K562 (cell line): Measurements from ENCODE around the gene CAV1. TPM values are rescaled to one million over a fixed set of nuclear protein-coding genes. Genes with fewer than 3 reads are reported as not detected.

Experiments used
- ATAC-seq: fragments of 200-7000 bp; cut with Tn5 transposase; 3 replicates; pipeline ENCODE4 v1.9.1; 2020; ENCODE audit warnings: moderate library complexity
- BruUV-seq: library from RNA; stranded (reverse); fragments of 400-500 nt; replicated peaks from 2 replicates; lab custom pipeline; 2021; lab: Mats Ljungman, UMichigan
- CTCF ChIA-PET: fragments of 300-600 bp; formaldehyde crosslinking; extraction: SDS; loops from one replicate; lab custom pipeline; 2021; ENCODE audit warnings: low intra/inter-chr PET ratio; lab: Yijun Ruan, JAX
- POLR2A ChIA-PET: fragments of 300-600, 350-650 bp; sonication (Branson Sonifier 250); formaldehyde crosslinking; extraction: SDS; loops from one replicate; lab custom pipeline; 2021; ENCODE audit warnings: antibody characterized with exemption, inconsistent platforms; lab: Yijun Ruan, JAX
- DNase-seq, 4 experiments: peaks; one replicate each; pipeline versions ENCODE4 v3.0.0 to v3.0.0-alpha.2; 2011 to 2018; ENCODE audit warnings: low spot score in 3 of 4, mixed read lengths in 3 of 4; ENCODE audit errors: extremely low read depth in 1 of 4
- FAIRE-seq: peaks from 2 replicates; lab custom pipeline; 2011; peaks lifted over from hg19 to GRCh38; lab: Jason Lieb, UNC
- H2AFZ ChIP-seq: 2 replicates; pipeline ENCODE4 v1.6.0; 2011; ENCODE audit warnings: low read depth, low read length, control low read depth, inconsistent platforms
- H3K27ac ChIP-seq: fragments of 200-600 bp; 3 replicates; pipeline ENCODE4 v1.8.0; 2011; ENCODE audit warnings: low read depth, mild to moderate bottlenecking, control low read depth, inconsistent platforms, low read length, moderate library complexity, mixed read lengths; ENCODE audit errors: extremely low read depth
- H3K27me3 ChIP-seq, 2 experiments: fragments of 300-600 bp in 1 of 2; 2 replicates in 1 of 2; 3 replicates in 1 of 2; pipeline versions ENCODE4 v1.6.0 to v1.8.0; 2011; ENCODE audit warnings: inconsistent platforms in 2 of 2, low read length in 2 of 2, mild to moderate bottlenecking in 1 of 2, mixed read lengths in 1 of 2, moderate library complexity in 1 of 2; ENCODE audit not compliant: control insufficient read depth in 2 of 2, insufficient read depth in 2 of 2
- H3K36me3 ChIP-seq: fragments of 300-600 bp; 3 replicates; pipeline ENCODE4 v1.8.0; 2011; ENCODE audit warnings: mild to moderate bottlenecking, low read length, inconsistent platforms; ENCODE audit not compliant: control insufficient read depth, insufficient read depth
- H3K4me1 ChIP-seq, 2 experiments: fragments of 200-600 bp in 1 of 2; replicated peaks in 1 of 2; 2 replicates in 1 of 2; 3 replicates in 1 of 2; pipeline versions ENCODE4 v1.5.1 to v1.8.0; 2011; ENCODE audit warnings: inconsistent platforms in 2 of 2, low read length in 2 of 2, mild to moderate bottlenecking in 1 of 2, mixed read lengths in 1 of 2, moderate library complexity in 1 of 2; ENCODE audit not compliant: control insufficient read depth in 2 of 2, insufficient read depth in 2 of 2
- H3K4me2 ChIP-seq: 2 replicates; pipeline ENCODE4 v1.6.1; 2011; ENCODE audit warnings: low read length, control low read depth, inconsistent platforms, mixed read lengths; ENCODE audit not compliant: insufficient read depth
- H3K4me3 ChIP-seq: fragments of 200-600 bp; sonication (generic), shearing (Covaris generic); 2 replicates; pipeline ENCODE4 v1.5.1; 2016; ENCODE audit warnings: control low read depth, inconsistent platforms
- H3K79me2 ChIP-seq: fragments of 200-600 bp; 3 replicates; pipeline ENCODE4 v1.8.0; 2011; ENCODE audit warnings: low read length, inconsistent platforms; ENCODE audit not compliant: control insufficient read depth, insufficient read depth
- H3K9ac ChIP-seq, 2 experiments: 2 replicates each; pipeline versions ENCODE4 v1.6.0 to v1.6.1; 2011; ENCODE audit warnings: low read depth in 2 of 2, low read length in 2 of 2, control low read depth in 1 of 2, inconsistent platforms in 1 of 2, mild to moderate bottlenecking in 1 of 2, mixed read lengths in 1 of 2; ENCODE audit not compliant: insufficient read depth in 1 of 2
- H3K9me1 ChIP-seq: one replicate; pipeline ENCODE4 v1.6.0; 2011; ENCODE audit warnings: inconsistent platforms, mild to moderate bottlenecking, low read length, moderate library complexity; ENCODE audit not compliant: control insufficient read depth, insufficient read depth
- H3K9me3 ChIP-seq: replicated peaks from 2 replicates; pipeline ENCODE4 v1.5.1; 2011; ENCODE audit warnings: low read depth, low read length, inconsistent platforms; ENCODE audit not compliant: control insufficient read depth, insufficient read depth
- H4K20me1 ChIP-seq: replicated peaks from 2 replicates; pipeline ENCODE4 v1.6.1; 2011; ENCODE audit warnings: low read length, inconsistent platforms, mixed read lengths; ENCODE audit not compliant: control insufficient read depth, insufficient read depth
- ADNP ChIP-seq: fragments of 200-800 bp; sonication (Bioruptor generic); IDR thresholded peaks from 2 replicates; pipeline ENCODE4 v1.6.1; 2016; ENCODE audit warnings: missing genetic modification characterization, missing compliant biosample characterization
- CC2D1A ChIP-seq: fragments of 450-650 bp; IDR thresholded peaks from 2 replicates; pipeline ENCODE4 v1.6.1; 2017; ENCODE audit warnings: mild to moderate bottlenecking
- EGR1 ChIP-seq: fragments of 450-650 bp; conservative IDR thresholded peaks from 2 replicates; pipeline ENCODE4 v1.6.1; 2017; ENCODE audit warnings: mild to moderate bottlenecking
- ESRRA ChIP-seq: fragments of 450-650 bp; IDR thresholded peaks from 2 replicates; pipeline ENCODE4 v1.6.1; 2014; ENCODE audit warnings: low read depth, mild to moderate bottlenecking, moderate library complexity, borderline replicate concordance
- FOSL1 ChIP-seq: fragments of 200-800 bp; sonication (Bioruptor generic); conservative IDR thresholded peaks from 2 replicates; pipeline ENCODE4 v1.6.1; 2016; ENCODE audit warnings: missing genetic modification characterization, missing compliant biosample characterization
- HNRNPK ChIP-seq: fragments of 200-400 bp; formaldehyde crosslinking; IDR thresholded peaks from one replicate; pipeline ENCODE4 v1.6.1; 2018; ENCODE audit warnings: mild to moderate bottlenecking, low read depth, low read length; ENCODE audit not compliant: poor library complexity, severe bottlenecking
- KAT2B ChIP-seq: IDR thresholded peaks from one replicate; pipeline ENCODE4 v1.6.1; 2012; ENCODE audit warnings: low read depth, mild to moderate bottlenecking, control low read depth, inconsistent platforms, low read length, moderate library complexity
- KDM1A ChIP-seq, 2 experiments: fragments of 450-650 bp; IDR thresholded peaks; 2 replicates each; pipeline ENCODE4 v1.6.1; 2016; ENCODE audit warnings: mild to moderate bottlenecking in 2 of 2
- NFXL1 ChIP-seq: fragments of 450-650 bp; formaldehyde crosslinking; IDR thresholded peaks from 2 replicates; pipeline ENCODE4 v1.4.0; 2021; ENCODE audit warnings: mild to moderate bottlenecking
- NR1H2 ChIP-seq: sonication (generic); formaldehyde crosslinking; IDR thresholded peaks from 2 replicates; pipeline ENCODE4 v1.4.0; 2020; ENCODE audit warnings: mild to moderate bottlenecking, missing genetic modification reagents
- RBM25 ChIP-seq: fragments of 200-400 bp; formaldehyde crosslinking; IDR thresholded peaks from 2 replicates; pipeline ENCODE4 v1.6.1; 2018; ENCODE audit warnings: low read length, low read depth, moderate library complexity; ENCODE audit not compliant: severe bottlenecking
- ZFP30 ChIP-seq: fragments of 250-450 bp; sonication (Bioruptor Pico); IDR thresholded peaks from 2 replicates; pipeline ENCODE4 v1.8.0; 2022; ENCODE audit warnings: moderate library complexity, mild to moderate bottlenecking, inconsistent platforms, borderline replicate concordance
- ZNF444 ChIP-seq: fragments of 250-450 bp; sonication (Bioruptor Pico); IDR thresholded peaks from 2 replicates; pipeline ENCODE4 v1.4.0; 2020; ENCODE audit warnings: mild to moderate bottlenecking, moderate library complexity
- WGBS: fragments of 100-300 bp; shearing (Covaris generic); methylation state at CpG from one replicate; pipeline ENCODE4 v1.1.6; 2016; ENCODE audit warnings: low coverage, mixed read lengths; ENCODE audit not compliant: insufficient coverage; ENCODE audit errors: missing lambda C conversion rate; 5-methylcytosine and 5-hydroxymethylcytosine counted together
- in situ Hi-C: fragments of 300-500 bp; cut with MboI; formaldehyde crosslinking; loops from 4 replicates; pipeline ENCODE4 v1.15.0; 2018; ENCODE audit warnings: inconsistent platforms, mixed read lengths
- intact Hi-C: fragments of 100-400 bp; cut with micrococcal nuclease; formaldehyde crosslinking; loops from 2 replicates; pipeline ENCODE4 v1.14.2; 2022
- polyA plus RNA-seq, 8 experiments: library from polyadenylated mRNA; depleted of rRNA in 4 of 8; stranded (reverse) in 5 of 8; unstranded in 3 of 8; fragments of >200 nt; fragmentation: Nextera tagmentation in 2 of 8; fragmentation: Illumina TruSeq in 1 of 8; extraction: Ambion mirVana in 2 of 8; extraction: Trizol in 1 of 8; gene quantifications; 2 replicates each; pipeline versions ENCODE4 v1.2.1 to v1.2.3, GENCODE V29; 2011 to 2014; ENCODE audit warnings: inconsistent platforms in 1 of 8, missing spikeins in 1 of 8
- total RNA-seq, 7 experiments: library from RNA; depleted of rRNA in 6 of 7; stranded (reverse); fragments of >200 nt in 6 of 7; fragmentation: Illumina TruSeq in 2 of 7; extraction: Trizol in 2 of 7; gene quantifications; 2 replicates each; pipeline versions ENCODE4 v1.2.1 to v1.2.3, GENCODE V29; 2011 to 2021; ENCODE audit warnings: low replicate concordance in 1 of 7
- TF ChIP-seq, protein P1 (sequence below): sonication (generic); formaldehyde crosslinking; IDR thresholded peaks from 2 replicates; pipeline ENCODE4 v1.8.0; 2022; ENCODE audit warnings: mild to moderate bottlenecking, missing genetic modification reagents

Gene CAV1
- total and polyA plus RNA-seq, 9 of the 15 experiments (the other 6 are each of a cell fraction or from before 2014, with no cell fraction given), result 0.08 to 1.5 (median 0.63) TPM

DNA sequence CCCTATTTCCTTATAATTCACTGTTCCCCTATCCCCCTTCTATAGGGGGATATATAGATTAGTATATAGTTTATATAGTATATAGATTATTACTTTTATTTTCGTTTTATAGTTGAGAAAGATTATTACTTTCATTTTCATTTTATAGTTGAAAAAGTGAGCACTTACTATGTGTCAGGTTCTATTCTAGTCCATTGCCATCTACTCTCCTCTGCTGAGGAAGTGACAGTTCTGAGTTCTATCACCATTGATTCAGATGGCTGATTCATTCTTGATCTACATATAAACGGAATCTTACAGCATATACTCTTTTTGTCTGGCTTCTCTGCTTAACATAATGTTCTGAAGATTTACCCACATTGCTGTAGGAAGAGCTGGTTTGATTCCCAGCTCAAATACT is 46.0 kb upstream of the CAV1 start:
- DNase-seq (no peak), ATAC-seq (no peak), FAIRE-seq (no peak)
- Histone ChIP-seq H2AFZ (no peak overlapping the region), H3K9me1 (no peaks in the 10 kb centered on the region), H3K27ac (no peak overlapping the region), H3K4me1 (no peaks in the 10 kb centered on the region), H3K36me3 (no peaks in the 10 kb centered on the region), H3K4me3 (no peak overlapping the region), H4K20me1 (no peaks in the 10 kb centered on the region), H3K9ac (no peak overlapping the region), H3K4me2 (no peak overlapping the region), H3K79me2 (no peaks in the 10 kb centered on the region), H3K9me3 (no peaks in the 10 kb centered on the region), H3K27me3 (no peaks in the 10 kb centered on the region)
- in situ Hi-C loops (no loop called here), intact Hi-C loops (no loop called here)
- POLR2A ChIA-PET, result interaction anchor here (0.6 to 1.6 kb wide), 2 partner anchors 14 to 25 kb away, joined by 3 read pairs; no protein-coding TSS in a partner anchor
- CTCF ChIA-PET, result no interaction called here
- WGBS, result 4% methylated on average over 2 of the region's 2 CpGs
- no peak for TF ChIP-seq EGR1
- TF ChIP-seq KDM1A (IDR thresholded peaks at IDR 0.05), result 0 out of 4 replicates have a peak, but pooled peaks of 1 of the 2 experiments have one; percentile 9
- TF ChIP-seq ADNP (tag), result peak; percentile 32; the same call in 1 of the 2 replicates
- TF ChIP-seq RBM25, result peak; percentile 48
- 0 out of 2 replicates have a peak, but pooled peaks have one; percentile 13 for TF ChIP-seq FOSL1 (tag)
- no TSS peak for BruUV-seq

GRCh38 chr7:116483271-116483942 is 41.4 kb upstream of the CAV1 start:
- DNase-seq (no peak), ATAC-seq (no peak), FAIRE-seq (no peak)
- WGBS, result 36% methylated on average over 2 of the region's 2 CpGs
- H3K4me3 ChIP-seq, result no peak overlapping the region
- H3K36me3 ChIP-seq, result no peaks in the 10 kb centered on the region
- intact Hi-C loops, result no loop called here
- H3K4me1 ChIP-seq, result no peaks in the 10 kb centered on the region
- H3K9me1 ChIP-seq, result no peaks in the 10 kb centered on the region
- BruUV-seq, result no TSS peak
- H3K4me2 ChIP-seq, result no peak overlapping the region
- H4K20me1 ChIP-seq, result no peaks in the 10 kb centered on the region
- no peak overlapping the region for H3K9ac ChIP-seq
- H3K27me3 ChIP-seq, result no peaks in the 10 kb centered on the region
- H2AFZ ChIP-seq, result no peak overlapping the region
- in situ Hi-C loops, result no loop called here
- H3K9me3 ChIP-seq, result no peaks in the 10 kb centered on the region
- ChIA-PET CTCF (no interaction called here), POLR2A (interaction anchor here (1.4 kb wide), 1 partner anchor 12 kb away, joined by 3 read pairs; no protein-coding TSS in a partner anchor)
- no peak overlapping the region for H3K27ac ChIP-seq
- H3K79me2 ChIP-seq, result no peaks in the 10 kb centered on the region
- no peak for TF ChIP-seq ZNF444
- TF ChIP-seq, protein P1, sequence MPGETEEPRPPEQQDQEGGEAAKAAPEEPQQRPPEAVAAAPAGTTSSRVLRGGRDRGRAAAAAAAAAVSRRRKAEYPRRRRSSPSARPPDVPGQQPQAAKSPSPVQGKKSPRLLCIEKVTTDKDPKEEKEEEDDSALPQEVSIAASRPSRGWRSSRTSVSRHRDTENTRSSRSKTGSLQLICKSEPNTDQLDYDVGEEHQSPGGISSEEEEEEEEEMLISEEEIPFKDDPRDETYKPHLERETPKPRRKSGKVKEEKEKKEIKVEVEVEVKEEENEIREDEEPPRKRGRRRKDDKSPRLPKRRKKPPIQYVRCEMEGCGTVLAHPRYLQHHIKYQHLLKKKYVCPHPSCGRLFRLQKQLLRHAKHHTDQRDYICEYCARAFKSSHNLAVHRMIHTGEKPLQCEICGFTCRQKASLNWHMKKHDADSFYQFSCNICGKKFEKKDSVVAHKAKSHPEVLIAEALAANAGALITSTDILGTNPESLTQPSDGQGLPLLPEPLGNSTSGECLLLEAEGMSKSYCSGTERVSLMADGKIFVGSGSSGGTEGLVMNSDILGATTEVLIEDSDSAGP, result no peak
- no peak for TF ChIP-seq NR1H2 (CRISPR knock-in tag)
- TF ChIP-seq NFXL1, result no peak
- no peak for TF ChIP-seq ZFP30
- TF ChIP-seq ESRRA, result no peak
- TF ChIP-seq HNRNPK, result no peak
- TF ChIP-seq CC2D1A, result no peak
- TF ChIP-seq KAT2B, result no peak
- TF ChIP-seq EGR1, result no peak
